GM12874 (cell line): Measurements from ENCODE around the gene ST6GAL2.

ENCODE experiments used
- CTCF ChIP-seq: IDR thresholded peaks from 2 replicates; pipeline ENCODE4 v1.5.1; 2011; ENCODE audit warnings: low read depth, mild to moderate bottlenecking, control low read depth, low read length, moderate library complexity; ENCODE audit not compliant: insufficient read depth

ST6GAL2 gene

DNA sequence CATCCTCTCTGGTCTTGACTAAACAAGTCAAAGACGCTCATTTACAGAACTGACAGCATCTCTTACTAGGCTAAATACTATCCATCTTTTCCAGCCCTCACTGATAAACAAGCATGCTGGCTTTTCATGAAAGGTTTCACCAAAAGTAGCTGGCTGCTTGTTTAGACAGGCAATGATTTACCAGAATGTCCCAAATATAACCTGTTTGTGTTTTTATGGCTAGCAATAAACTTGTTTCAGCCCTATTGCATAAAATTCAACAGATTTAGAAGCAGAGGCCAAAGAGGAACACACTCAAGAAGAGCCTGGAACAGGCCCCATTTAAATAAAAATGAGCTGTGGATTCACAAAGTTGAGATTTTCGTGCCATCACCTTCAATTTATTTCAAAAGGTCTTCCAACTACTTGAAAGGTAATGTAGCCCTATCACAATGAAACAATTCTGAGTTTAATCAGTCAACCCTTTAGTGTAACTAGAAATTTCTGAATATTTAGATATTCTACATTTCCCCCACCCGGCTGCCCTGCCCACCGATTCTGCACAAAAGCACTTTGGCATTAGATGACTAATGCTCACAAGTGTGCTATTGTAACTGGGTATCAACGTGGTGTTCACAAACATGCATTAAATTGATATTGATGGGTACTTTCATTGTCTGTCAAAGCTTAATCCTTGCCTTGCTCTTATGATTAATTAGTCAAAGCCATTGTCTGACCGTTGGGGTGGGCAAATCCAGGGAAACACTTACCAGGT lies 54.0 kb downstream of the ST6GAL2 start:
- no peak for TF ChIP-seq CTCF

- TF ChIP-seq CTCF = no peak
Measured at GRCh38 chr2:106831241-106831640, 54.7 kb downstream of the ST6GAL2 start.

DNA sequence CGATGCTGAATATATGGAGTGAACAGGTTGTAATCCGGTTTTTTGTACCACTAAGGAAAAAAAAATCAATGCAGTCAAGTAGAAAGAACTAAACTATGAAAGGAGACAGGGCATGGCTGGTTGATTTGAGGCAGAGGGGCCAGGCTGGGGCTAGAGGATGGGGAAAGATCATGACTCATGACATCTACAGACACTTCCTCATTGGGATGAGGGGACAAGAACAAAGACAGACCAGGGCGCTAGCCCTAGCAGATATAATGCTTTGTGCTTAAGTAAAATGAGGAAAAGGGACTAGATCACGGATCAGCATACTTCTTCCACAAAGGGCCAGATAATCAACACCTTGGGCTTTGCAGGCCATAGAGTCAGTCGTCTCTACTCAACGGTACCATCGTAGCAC lies 55.8 kb downstream of the ST6GAL2 start:
- no peak for TF ChIP-seq CTCF

DNA sequence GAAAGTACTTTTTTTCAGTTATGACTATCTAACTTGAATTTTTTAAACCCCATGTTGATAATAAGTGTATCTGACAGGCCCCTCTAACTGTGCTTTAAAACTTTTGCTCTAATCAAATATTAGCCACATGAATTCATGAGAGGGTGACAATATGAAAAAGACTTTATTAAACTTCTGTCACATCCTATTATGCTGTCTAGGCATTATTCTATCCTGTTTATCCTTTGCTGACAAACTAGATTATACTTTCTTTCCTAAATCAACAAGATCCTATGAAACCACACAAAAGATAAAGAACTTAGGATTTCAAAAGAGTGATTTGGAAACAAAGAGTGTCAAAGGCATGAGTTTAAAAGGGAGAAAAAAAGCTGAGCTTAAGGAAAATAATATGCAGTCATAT lies 57.8 kb downstream of the ST6GAL2 start:
- TF ChIP-seq CTCF = no peak

DNA sequence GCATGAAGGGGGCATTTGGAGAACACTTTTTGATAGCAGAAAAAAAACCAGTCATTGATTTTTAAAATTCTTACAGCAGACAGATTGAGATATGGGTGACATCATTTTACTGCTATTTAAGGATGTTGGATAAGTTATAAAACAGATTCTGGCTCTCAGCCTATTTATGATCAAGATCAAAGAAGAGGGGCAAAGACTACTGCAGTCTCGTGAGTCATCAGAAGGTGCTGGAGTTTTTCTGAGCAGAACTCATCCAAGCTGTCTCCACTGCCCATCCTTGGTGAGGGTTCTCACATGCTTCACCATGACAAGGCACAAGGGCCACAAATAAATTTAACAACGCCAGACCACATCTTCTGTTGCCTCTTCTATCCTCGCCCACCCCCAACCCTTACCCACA lies 58.8 kb downstream of the ST6GAL2 start:
- no peak for TF ChIP-seq CTCF

DNA sequence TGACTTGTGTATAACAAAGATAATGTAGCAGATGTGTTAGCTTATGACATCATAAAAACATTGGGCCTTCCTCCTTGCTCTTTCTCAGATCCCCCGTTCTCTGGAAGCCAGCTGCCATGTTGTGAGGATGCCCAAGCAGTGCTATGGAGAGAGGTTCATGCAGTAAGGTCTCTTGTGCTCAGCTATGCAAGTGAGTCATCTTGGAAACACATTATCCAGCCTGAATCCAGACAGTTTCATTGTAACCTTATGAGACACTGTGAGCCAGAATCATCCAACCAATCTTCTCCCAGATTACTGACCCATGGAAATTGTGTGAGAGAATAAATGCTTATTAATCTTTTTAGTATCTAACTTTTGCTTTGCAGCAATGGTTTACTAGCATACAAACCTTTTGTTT lies 60.8 kb downstream of the ST6GAL2 start:
- no peak for TF ChIP-seq CTCF

DNA sequence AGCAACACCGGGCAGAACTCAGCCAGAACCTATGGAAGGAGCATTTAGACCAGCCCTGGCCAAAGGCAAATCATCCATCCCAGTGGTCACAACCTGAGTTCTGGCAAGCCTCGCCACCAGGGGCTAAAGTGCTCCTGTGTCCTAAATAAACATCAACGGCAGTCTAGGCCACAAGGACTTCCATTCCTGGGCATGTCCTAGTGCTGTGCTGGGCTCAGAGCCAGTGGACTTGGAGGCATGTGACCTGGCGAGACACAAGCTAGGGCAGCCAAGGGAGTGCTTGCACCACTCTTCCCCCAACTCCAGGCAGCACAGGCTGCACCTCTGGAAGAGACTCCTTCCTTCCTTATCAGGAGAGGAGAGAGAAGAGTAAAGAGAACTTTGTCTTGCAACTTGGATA lies 69.0 kb downstream of the ST6GAL2 start:
- TF ChIP-seq CTCF = no peak
